Body of pancreas (tissue), 4 donors: ENCODE results near the gene CLASP1. TPM values are rescaled to one million over a fixed set of nuclear protein-coding genes. Genes with fewer than 3 reads are reported as not detected.

Experiments used
- ATAC-seq: fragments of 150-250 bp; one replicate; pipeline ENCODE4 v1.9.1; 2016
- DNase-seq, 4 donors: peaks; one replicate each; pipeline ENCODE4 v3.0.0-alpha.2; 2019
- H3K27ac ChIP-seq, 4 donors: fragments of 200-600 bp; sonication (generic); 1 replicate in 3 of 4; 2 replicates in 1 of 4; pipeline versions ENCODE4 v1.5.1 to v1.6.1; 2016 to 2019; ENCODE audit warnings: mild to moderate bottlenecking in 1 of 4, mixed read lengths in 1 of 4, moderate library complexity in 1 of 4
- H3K27me3 ChIP-seq, 2 donors: fragments of 200-600 bp; sonication (generic); one replicate each; pipeline ENCODE4 v1.6.0; 2016; ENCODE audit warnings: mild to moderate bottlenecking in 1 of 2
- H3K36me3 ChIP-seq, 2 donors: fragments of 200-600 bp; sonication (generic); replicated peaks in 1 of 2; 2 replicates each; pipeline ENCODE4 v1.5.1; 2016; ENCODE audit warnings: low read depth in 2 of 2; ENCODE audit not compliant: insufficient read depth in 1 of 2
- H3K4me1 ChIP-seq: fragments of 200-600 bp; sonication (generic); one replicate; pipeline ENCODE4 v1.6.0; 2016
- H3K4me3 ChIP-seq, 2 donors: fragments of 200-600 bp; sonication (generic); 1 replicate in 1 of 2; 2 replicates in 1 of 2; pipeline ENCODE4 v1.5.1; 2016 to 2019
- H3K9me3 ChIP-seq, 3 donors: fragments of 200-600 bp; sonication (generic); 1 replicate in 2 of 3; 2 replicates in 1 of 3; pipeline ENCODE4 v1.5.1; 2016
- CTCF ChIP-seq, 7 experiments: fragments of 450-650 bp in 4 of 7; fragments of 200-600 bp in 3 of 7; sonication (generic) in 3 of 7; IDR thresholded peaks; one replicate each; pipeline ENCODE4 v1.5.1; 2016 to 2019; ENCODE audit warnings: antibody characterized with exemption in 7 of 7
- POLR2A ChIP-seq, 3 donors: fragments of 450-650 bp; IDR thresholded peaks; one replicate each; pipeline ENCODE4 v1.6.1; 2016; ENCODE audit warnings: antibody characterized with exemption in 3 of 3, mild to moderate bottlenecking in 2 of 3
- WGBS, 2 donors: methylation state at CpG; one replicate each; pipeline ENCODE4 v1.1.5; 2017; 5-methylcytosine and 5-hydroxymethylcytosine counted together
- intact Hi-C: fragments of 100-400 bp; cut with DNase I; formaldehyde crosslinking; loops from one replicate; pipeline ENCODE4 v1.15.1; 2023
- total RNA-seq, 2 donors: library from RNA; depleted of rRNA; stranded (reverse); fragments of >200 nt; gene quantifications; one replicate each; pipeline ENCODE4 v1.1.0, GENCODE V29; 2016

Gene CLASP1
- total RNA-seq, 2 donors from 2014 or later: 28.5 to 44.2 TPM

DNA sequence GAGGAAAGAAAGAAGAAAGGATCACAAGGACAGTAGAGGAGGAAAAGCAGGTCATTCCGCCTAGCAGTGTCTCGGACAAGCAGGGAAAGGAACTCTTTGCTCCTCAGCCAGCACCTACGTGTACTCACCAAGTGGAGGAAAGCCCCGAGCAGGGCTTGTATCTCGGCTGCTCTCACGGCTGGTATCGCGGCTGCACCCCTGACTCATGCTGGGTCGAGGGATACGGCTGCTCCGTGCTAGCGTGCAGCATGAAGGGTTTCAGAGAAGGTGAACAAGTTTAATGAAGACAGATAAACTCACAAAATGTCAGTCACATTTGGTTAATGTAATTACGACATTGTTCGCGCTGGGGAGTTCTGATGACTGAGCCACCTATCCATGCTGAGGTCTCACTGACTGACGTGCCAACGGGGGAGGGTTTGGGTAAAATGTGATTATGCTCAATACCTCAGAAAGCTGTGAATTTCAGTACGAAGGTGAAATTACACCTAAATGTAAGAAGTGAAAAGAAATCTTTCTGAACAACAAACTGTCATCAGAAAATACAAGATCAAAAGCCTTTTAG lies 230.7 kb downstream of the CLASP1 start:
- no peaks in the 10 kb centered on the region for H3K9me3 ChIP-seq
- no peak for DNase-seq
- intact Hi-C loops: no loop called here
- ATAC-seq: no peak
- peak overlapping the region in 1 of 4 donors; percentile 29 for H3K27ac ChIP-seq
- no peaks in the 10 kb centered on the region for H3K27me3 ChIP-seq
- H3K36me3 ChIP-seq: peaks cover 0 to 4% of the 10 kb centered on the region in 2 donors
- H3K4me3 ChIP-seq: no peak overlapping the region
- peaks cover 19% of the 10 kb centered on the region for H3K4me1 ChIP-seq
- no peak for TF ChIP-seq POLR2A (IDR thresholded peaks at IDR 0.05)
- no peak for TF ChIP-seq CTCF (IDR thresholded peaks at IDR 0.05)
- 94 to 97% methylated on average over 18 of the region's 18 CpGs for WGBS, 2 donors

DNA sequence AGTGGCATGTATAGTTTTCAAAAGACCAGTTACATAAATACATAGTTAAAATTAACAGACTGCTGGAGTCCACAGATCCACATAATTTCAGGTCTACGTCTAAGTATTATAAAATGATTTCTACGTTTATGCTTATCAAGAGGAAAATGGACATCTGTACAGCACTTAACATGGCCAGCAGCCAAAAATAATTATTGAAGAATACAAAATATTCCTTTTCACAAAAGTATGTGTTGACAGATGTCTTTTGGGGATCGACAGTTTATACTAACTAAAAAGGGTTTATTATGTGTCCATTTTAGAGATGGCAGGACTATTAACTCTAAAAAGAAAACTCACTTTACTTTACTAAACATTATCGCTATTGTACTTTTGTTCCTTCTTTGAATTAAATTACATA lies 231.4 kb downstream of the CLASP1 start:
- peaks cover 19% of the 10 kb centered on the region for H3K4me1 ChIP-seq
- TF ChIP-seq POLR2A (IDR thresholded peaks at IDR 0.05) (no peak), CTCF (IDR thresholded peaks at IDR 0.05) (no peak)
- intact Hi-C loops: no loop called here
- ATAC-seq (no peak), DNase-seq (no peak)
- no peak overlapping the region for H3K4me3 ChIP-seq
- H3K9me3 ChIP-seq: no peaks in the 10 kb centered on the region
- H3K27me3 ChIP-seq: no peaks in the 10 kb centered on the region
- 52 to 66% methylated on average over 4 of the region's 4 CpGs for WGBS, 2 donors
- H3K36me3 ChIP-seq: peaks cover 0 to 4% of the 10 kb centered on the region in 2 donors
- no peak overlapping the region for H3K27ac ChIP-seq

DNA sequence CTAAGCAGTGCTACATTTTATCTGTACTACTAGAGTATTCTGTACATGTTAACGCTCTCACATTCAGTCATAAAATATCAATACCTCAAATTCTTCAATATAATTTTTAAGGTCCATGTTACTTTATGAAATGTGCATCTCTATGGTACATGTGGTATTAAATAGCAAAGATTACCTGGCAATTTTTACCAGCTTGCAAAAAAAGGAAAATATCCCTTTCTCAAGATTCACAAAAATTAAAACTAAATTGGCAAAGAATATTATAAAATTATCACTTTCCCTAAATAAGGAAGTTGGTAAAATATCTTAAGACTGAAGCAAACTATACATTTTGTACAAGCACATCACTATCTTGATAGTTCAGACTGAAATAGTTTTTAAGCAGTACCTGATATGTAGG lies 233.5 kb downstream of the CLASP1 start:
- 98 to 100% methylated on average over 1 of the region's 1 CpG for WGBS, 2 donors
- TF ChIP-seq POLR2A (IDR thresholded peaks at IDR 0.05) (no peak), CTCF (IDR thresholded peaks at IDR 0.05) (no peak)
- H3K4me3 ChIP-seq: no peak overlapping the region
- peaks cover 19% of the 10 kb centered on the region for H3K4me1 ChIP-seq
- DNase-seq (no peak), ATAC-seq (no peak)
- H3K36me3 ChIP-seq: peaks cover 0 to 4% of the 10 kb centered on the region in 2 donors
- H3K27me3 ChIP-seq: no peaks in the 10 kb centered on the region
- H3K27ac ChIP-seq: no peak overlapping the region
- intact Hi-C loops: no loop called here
- H3K9me3 ChIP-seq: no peaks in the 10 kb centered on the region

- Histone ChIP-seq H3K4me1 (no peaks in the 10 kb centered on the region), H3K27ac (no peak overlapping the region), H3K4me3 (no peak overlapping the region), H3K9me3 (no peaks in the 10 kb centered on the region), H3K27me3 (no peaks in the 10 kb centered on the region), H3K36me3 (peaks cover 7 to 15% of the 10 kb centered on the region in 2 donors)
- no peak for DNase-seq
- no peak for ATAC-seq
- WGBS, 2 donors: 70 to 72% methylated on average over 1 of the region's 1 CpG
- TF ChIP-seq CTCF (IDR thresholded peaks at IDR 0.05): no peak
- no peak for TF ChIP-seq POLR2A (IDR thresholded peaks at IDR 0.05)
- intact Hi-C loops: no loop called here
Observed at GRCh38 chr2:121412349-121412748, 236.9 kb downstream of the CLASP1 start.

DNA sequence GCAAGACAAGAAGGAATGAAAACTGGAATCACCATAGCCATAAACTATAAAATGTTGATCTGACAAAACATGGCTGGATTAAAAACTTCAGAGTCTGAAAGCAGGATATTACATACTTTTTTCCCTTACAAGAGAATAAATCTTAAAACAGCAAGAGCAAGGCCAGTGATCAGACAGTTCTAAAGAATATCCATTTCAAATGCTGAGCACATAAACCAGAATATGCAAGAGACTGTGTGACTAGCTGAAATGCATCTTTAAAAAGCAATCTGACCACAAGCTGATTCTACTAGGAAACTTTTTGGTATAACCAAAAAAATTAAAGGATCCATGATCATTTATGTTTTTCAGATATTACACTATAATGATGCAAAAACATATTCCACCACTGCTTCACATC lies 239.3 kb downstream of the CLASP1 start:
- Histone ChIP-seq H3K4me3 (no peak overlapping the region), H3K27me3 (no peaks in the 10 kb centered on the region), H3K36me3 (peaks cover 13 to 17% of the 10 kb centered on the region in 2 donors), H3K4me1 (no peaks in the 10 kb centered on the region), H3K27ac (no peak overlapping the region), H3K9me3 (no peaks in the 10 kb centered on the region)
- no peak for ATAC-seq
- TF ChIP-seq POLR2A (IDR thresholded peaks at IDR 0.05): no peak
- no peak for TF ChIP-seq CTCF (IDR thresholded peaks at IDR 0.05)
- intact Hi-C loops: loop anchor here (10.0 kb wide), 1 partner anchor 315 kb away; no protein-coding TSS in a partner anchor
- no peak for DNase-seq
